HG03457 (cell line): ENCODE data around the gene ST3GAL2.
"Not testable (repeated sequence)": the region's sequence is repeated elsewhere in the genome, so short reads cannot be mapped to it uniquely, and the experiment has no call there.

Experiments used
- ATAC-seq: cut with Tn5 transposase; IDR thresholded peaks from one replicate; pipeline ENCODE4 v1.9.1; 2021; ENCODE audit warnings: moderate number of reproducible peaks; ENCODE audit not compliant: unreplicated experiment

The ST3GAL2 gene

GRCh38 chr16:70418274-70418992, 20.5 kb downstream of the ST3GAL2 start:
- no peak for ATAC-seq

- no peak for ATAC-seq
These were observed 21.2 kb downstream of the ST3GAL2 start for GRCh38 chr16:70417661-70418060.

GRCh38 chr16:70416748-70417616, 21.9 kb downstream of the ST3GAL2 start:
- peak; percentile 78 for ATAC-seq

- not testable (repeated sequence) for ATAC-seq
These were observed 25.3 kb downstream of the ST3GAL2 start for GRCh38 chr16:70413572-70413971.

GRCh38 chr16:70412385-70412784, 26.5 kb downstream of the ST3GAL2 start:
- ATAC-seq, result no peak

GRCh38 chr16:70410734-70411133, 28.2 kb downstream of the ST3GAL2 start:
- no peak for ATAC-seq

- ATAC-seq, result no peak
These were observed 31.1 kb downstream of the ST3GAL2 start for GRCh38 chr16:70407811-70408274.

GRCh38 chr16:70406104-70406503, 32.8 kb downstream of the ST3GAL2 start:
- ATAC-seq, result not testable (repeated sequence)

- no peak for ATAC-seq
These were observed 35.8 kb downstream of the ST3GAL2 start for GRCh38 chr16:70402916-70403659.

GRCh38 chr16:70399951-70400350, 38.9 kb downstream of the ST3GAL2 start:
- no peak for ATAC-seq

GRCh38 chr16:70399381-70399780, 39.5 kb downstream of the ST3GAL2 start:
- no peak for ATAC-seq

GRCh38 chr16:70398177-70398743, 40.6 kb downstream of the ST3GAL2 start:
- ATAC-seq, result no peak

GRCh38 chr16:70396246-70396904, 42.5 kb downstream of the ST3GAL2 start:
- ATAC-seq, result no peak

- ATAC-seq, result no peak
These were observed 43.5 kb downstream of the ST3GAL2 start for GRCh38 chr16:70395345-70395901.

- ATAC-seq, result no peak
These were observed 44.0 kb downstream of the ST3GAL2 start for GRCh38 chr16:70394853-70395252.

- no peak for ATAC-seq
These were observed 45.2 kb downstream of the ST3GAL2 start for GRCh38 chr16:70393662-70394061.

GRCh38 chr16:70392606-70393005, 46.3 kb downstream of the ST3GAL2 start:
- ATAC-seq, result no peak

GRCh38 chr16:70391881-70392481, 46.9 kb downstream of the ST3GAL2 start:
- no peak for ATAC-seq

GRCh38 chr16:70391446-70391845, 47.5 kb downstream of the ST3GAL2 start:
- no peak for ATAC-seq

- ATAC-seq, result no peak
These were observed 48.1 kb downstream of the ST3GAL2 start for GRCh38 chr16:70390774-70391173.
